HG03175 (cell line): ENCODE data around the gene TRIO.
"Not testable (repeated sequence)": the region's sequence is repeated elsewhere in the genome, so short reads cannot be mapped to it uniquely, and the experiment has no call there.

Experiments
- ATAC-seq: cut with Tn5 transposase; IDR thresholded peaks from one replicate; pipeline ENCODE4 v1.9.1; 2021; ENCODE audit warnings: mild to moderate bottlenecking, moderate library complexity; ENCODE audit not compliant: unreplicated experiment

The TRIO gene

DNA sequence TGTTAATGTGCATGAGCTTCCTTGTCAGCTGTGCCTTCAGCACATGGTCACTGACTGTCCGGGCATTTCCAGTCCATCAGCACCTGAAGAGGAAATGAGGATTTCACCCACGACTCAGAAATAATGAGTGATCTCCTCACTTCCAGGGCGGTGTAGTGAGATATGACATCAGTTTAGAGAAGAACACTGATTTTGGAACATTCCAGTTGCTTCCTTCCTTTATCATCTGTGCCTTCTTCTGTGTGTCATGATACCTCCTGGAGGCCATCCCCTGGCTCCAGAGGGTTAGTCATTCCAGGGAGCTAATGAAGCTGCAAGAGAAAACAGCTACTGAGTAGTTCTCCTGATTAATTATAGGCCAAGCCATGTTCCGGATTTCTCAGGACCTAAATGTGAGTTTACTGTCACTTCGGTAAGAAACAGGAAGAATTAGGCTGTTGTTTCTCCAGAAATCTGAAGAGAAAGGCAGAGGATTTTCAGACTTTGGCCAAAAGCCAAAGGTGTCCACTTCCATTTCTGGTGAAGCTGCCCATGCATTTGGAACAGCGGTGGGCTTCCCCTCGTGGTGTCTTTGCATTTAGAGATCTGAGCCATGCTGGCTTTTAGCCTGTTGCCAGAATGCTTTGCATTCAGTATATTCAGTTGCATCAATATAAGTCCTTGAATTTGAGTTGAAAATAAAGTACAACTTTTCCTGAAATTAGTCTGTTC is 277.1 kb downstream of the TRIO start:
- no peak for ATAC-seq

DNA sequence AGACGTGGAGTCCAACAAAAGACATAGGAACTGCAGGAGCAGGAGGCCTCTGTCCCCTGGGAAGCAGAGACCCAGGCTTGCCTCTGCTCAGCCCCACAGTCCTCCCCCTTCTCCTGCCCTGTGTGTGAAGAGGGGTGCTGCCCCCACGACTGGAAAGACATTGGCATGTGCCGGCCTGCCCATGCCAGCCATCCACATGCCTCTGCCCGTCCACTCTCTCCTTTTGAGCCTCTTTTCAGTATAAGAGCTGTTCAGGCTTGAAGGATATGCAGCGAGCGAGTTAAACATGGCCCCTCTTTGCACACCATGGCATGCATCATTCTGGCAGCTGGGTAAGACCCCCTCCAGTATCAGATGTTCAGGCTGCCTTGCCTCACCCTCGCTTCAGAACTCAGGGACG is 278.7 kb downstream of the TRIO start:
- ATAC-seq, result no peak

DNA sequence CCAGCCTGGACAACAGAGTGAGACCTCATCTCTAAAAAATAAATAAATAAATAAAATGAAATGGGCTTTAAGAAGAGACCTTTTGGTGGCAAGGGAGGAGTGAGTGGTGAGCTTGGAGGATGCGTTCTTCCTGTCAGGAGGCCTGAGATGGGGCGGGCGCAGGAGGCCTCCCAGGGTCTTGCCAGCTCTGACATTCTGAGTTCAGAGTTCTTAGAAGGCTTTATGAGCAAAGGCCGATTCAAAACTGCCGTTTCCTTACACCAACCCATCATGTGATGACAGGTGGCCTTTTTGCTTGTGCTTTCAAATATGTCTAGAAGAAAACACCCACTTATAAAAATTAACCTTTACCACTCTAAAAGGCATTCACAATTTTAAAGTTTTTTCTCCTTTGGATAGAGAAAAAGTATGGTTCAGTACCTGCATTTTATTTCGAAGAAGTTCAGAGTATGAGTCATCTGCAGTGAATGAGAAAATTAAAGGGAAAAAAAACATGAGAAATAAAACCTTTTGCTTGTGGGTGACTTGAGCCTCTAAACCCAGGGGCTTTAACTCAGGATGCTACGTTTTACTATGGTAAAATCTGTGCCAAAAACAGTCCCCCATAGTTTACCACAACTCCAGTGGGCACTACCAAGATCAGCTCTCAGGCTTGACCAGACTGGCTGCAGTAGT is 281.0 kb downstream of the TRIO start:
- ATAC-seq, result no peak

DNA sequence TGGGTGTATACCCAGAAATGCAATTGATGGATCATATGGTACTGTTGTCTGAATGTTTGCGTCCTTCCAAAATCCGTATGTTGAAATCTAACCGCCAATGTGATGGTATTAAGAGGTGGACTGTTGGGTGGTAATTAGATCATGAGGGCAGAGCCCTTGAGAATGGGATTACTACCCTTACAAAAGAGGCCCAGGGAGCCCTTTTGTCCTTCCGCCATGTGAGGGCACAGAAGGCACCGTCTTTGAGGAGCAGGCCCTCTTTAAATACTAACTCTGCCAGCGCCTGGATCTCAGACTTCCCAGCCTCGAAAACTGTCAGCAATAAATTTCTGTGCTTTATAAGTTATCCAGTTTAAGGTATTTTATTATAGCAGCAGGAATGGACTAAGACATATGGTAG is 282.4 kb downstream of the TRIO start:
- no peak for ATAC-seq

DNA sequence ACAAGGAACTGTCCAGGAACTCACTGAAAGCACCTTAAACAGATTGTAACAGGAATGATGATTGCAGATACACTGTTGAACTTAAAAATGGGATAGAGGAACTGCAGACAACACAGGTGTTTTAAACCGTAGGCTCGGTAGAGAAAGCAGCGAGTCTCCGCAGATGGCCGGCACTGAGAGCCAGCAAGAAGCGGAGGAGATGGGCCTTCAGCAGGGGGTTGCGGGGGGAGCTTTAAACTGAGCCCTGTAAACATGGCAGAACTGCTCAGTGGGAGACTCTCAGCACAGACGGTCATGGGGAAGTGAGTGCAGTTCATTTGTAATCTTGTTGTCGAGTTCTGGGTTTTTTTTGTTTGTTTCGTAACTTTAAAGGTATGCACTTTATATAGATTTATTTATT is 283.4 kb downstream of the TRIO start:
- no peak for ATAC-seq

DNA sequence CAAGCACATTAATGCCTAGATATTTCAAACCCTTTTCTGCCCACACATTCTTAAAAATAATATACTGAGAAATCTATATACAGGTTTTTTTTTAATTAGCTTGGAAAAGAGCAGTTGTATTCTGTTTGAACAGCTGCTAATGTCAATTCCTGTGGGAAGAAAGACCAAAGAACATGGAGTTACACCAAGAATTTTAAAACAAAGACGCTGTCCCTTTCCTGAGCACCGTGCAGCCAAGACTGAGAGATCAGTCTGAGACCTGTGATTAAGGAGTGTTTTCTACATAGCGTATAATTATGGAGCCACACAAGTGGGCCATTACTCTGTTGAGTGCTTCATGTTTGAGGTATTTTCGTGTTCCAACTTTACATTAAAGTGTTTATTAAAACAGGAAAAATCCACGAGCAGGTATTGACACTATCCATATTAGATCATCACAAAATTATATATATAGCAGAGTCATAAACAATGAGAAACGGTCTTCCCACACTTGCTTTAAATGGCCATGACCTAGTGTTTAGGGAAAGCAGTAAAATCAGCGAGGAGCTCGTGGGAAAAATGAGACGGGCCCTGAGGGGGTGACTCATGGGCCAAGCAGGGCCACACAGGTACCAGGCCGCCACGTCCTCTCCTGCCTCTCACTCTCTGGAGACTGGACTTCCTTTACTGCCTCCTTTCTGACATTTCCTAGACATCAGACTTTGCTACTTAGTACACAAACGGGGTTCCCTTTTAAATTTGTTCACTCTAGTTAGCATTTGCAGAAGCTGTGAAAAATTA is 285.4 kb downstream of the TRIO start:
- no peak for ATAC-seq

DNA sequence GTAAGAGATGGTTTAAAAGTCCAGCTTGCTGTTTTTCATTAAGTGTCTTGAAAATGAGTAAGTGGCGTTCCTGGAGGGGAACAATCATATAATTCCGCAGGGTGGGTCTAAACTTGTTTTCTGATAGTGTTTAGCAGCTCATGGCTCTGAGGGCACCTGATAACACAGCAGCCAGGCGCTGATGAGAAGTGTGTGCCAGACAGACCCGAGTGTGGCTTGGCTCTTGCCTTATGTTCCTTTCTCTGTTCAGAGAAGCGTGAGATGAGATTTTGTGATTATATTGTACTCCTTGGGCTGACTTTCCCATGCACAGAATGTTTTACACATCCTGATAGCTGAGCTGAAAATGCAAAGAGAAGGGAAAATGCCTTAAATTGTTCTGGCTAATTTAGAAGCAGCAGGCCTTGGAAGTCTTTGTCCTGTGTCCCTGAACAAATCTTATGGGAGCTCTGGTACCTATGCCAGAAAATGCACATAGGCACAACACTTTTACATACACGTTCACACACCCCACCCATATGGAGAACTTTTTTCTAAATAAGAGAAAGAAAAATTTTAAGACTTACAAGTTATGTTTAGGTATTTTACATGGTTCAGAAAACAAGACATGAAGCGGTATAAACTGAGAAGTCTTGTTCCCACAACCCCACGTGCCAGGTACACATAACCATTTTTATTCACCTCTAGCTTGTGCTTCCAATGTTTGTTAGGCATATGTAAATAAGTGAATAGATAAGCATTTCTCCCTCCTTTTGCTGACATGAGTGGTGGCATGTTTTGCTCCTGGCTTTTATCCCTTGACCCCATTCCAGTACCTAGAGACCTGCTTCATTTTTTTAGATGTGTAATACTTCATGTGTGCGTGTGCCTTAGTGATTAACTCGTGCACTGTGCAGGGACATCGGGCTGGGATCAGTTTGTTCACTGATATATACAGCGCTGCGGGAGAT is 286.2 kb downstream of the TRIO start:
- ATAC-seq, result no peak

DNA sequence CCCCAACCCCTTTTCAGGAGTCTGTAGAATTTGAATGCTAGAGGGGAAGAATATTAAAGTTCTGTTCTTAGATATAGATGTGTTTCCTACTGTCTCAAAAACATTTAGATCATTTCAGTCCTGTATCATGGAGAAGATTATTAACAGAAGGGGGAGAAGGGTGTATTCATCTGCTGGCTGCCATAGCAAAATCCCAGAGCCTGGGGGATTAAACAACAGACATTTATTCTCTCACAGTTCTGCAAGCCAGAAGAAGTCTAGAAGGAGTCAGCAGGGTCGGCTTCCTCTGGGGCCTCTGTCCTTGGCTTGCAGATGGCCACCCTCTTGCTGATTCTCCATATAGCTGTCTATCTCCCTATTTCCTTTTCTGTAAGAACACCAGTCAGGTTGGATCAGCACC is 288.4 kb downstream of the TRIO start:
- no peak for ATAC-seq

DNA sequence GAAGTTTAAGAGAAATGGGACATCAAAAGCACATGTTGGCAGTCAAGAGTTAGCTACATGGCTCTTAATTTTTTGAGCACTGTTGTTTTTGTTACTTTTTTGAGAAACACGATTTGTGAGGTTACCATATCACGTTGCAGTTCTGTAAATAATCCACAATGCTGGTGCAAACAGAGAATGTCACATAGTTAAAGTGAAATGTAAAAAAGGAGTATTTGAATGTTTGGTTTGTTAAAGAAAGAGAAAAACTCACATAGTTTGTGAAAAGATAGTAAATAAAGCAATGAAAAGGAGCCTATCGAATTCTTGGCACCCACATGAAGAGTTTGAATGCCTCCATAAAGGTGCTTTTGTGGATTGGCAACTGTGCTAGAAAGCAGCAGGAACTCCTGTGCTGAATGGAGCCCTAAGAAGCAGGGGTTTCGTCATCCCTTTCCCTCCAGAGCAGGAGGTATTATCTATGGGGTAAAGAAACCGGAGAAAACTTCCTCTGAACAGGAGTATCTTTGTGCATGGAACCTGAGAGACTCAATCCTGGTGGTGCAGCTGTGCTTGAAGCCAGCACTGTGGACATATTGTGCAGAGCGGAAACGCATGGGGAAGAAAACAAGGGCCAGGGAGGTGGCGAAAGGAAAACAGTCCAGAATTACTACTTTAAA is 289.9 kb downstream of the TRIO start:
- ATAC-seq, result no peak

DNA sequence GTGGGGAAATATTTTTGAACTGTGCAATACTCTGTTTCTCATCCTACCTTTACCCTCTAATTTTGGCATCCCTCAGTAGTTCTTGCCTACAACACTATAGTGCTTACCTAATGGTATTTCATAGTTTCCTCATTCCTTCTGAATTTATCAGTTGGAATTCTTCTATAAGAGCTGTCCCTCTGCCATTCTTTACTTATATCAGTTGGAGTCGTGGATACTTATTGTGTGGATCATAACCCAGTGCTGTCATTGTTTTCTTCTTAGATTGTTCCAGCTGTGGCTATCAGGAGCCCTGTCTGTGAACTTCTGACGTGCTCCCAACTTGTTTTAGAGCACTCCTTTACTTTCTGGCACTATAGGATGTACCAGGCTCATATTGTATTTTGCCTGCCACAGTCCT is 292.3 kb downstream of the TRIO start:
- ATAC-seq, result no peak

DNA sequence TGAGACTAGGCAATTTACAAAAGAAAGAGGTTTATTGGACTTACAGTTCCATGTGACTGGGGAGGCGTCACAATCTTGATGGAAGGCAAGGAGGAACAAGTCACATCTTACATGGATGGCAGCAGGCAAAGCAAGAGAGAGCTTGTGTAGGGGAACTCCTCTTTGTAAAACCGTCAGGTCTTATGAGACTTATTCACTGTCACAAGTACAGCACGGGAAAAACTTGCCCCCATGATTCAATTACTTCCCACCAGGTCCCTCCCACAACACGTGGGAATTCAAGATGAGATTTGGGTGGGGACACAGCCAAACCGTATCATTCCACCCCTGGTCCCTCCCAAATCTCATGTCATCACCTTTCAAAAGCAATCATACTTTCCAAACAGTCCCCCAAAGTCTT is 293.0 kb downstream of the TRIO start:
- ATAC-seq, result not testable (repeated sequence)

DNA sequence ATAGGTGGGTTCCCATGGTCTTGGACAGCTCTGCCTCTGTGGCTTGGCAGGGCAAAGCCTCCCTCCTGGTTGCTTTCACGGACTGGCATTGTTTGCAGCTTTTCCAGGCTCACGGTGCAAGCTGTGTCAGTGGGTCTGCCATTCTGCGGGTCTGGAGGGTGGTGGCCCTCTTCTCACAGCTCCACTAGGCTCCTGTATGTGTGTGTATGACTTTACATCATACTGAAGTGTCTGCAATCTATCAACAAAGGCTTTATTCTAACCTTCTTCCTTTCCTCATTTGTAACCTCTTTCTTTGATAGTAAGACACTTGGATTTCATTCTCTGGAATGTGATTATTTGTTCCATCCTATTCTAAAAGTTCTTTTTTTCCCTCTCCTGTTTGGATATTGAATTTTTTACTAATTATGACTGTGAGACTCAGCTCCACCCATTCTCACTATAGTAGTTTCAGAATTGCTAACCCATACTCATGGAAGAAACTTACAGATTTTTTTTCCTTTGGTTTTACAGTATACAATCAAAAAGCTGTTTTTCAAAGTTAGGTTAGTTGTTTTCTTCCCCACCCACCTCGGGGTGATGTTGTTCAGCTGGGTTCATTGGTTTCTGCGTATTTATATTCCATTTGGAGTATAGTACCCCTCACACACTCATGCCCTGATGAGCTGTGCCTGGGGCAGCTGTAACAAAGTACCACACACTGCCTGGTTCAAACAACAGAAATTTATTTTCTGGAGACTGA is 293.8 kb downstream of the TRIO start:
- ATAC-seq, result no peak

DNA sequence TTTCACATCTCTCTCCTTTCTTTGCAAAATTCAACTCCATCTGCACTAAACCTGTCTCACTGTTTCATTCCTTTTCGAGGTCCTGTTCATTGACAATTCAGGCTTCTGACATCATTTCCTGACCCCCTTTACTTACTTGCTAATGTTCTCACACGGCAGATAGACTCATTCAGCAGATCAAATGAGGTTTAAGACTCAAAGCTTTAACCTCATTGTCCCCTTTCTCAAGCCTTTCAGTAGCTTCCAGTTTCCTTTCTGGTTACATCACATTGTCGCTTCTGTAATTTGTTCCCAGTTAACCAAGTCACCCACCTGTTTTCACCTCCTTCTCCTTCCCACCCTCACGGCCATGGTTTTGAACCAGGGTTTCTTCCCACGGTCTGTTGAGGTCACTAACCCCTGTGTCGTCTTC is 295.1 kb downstream of the TRIO start:
- ATAC-seq, result no peak

DNA sequence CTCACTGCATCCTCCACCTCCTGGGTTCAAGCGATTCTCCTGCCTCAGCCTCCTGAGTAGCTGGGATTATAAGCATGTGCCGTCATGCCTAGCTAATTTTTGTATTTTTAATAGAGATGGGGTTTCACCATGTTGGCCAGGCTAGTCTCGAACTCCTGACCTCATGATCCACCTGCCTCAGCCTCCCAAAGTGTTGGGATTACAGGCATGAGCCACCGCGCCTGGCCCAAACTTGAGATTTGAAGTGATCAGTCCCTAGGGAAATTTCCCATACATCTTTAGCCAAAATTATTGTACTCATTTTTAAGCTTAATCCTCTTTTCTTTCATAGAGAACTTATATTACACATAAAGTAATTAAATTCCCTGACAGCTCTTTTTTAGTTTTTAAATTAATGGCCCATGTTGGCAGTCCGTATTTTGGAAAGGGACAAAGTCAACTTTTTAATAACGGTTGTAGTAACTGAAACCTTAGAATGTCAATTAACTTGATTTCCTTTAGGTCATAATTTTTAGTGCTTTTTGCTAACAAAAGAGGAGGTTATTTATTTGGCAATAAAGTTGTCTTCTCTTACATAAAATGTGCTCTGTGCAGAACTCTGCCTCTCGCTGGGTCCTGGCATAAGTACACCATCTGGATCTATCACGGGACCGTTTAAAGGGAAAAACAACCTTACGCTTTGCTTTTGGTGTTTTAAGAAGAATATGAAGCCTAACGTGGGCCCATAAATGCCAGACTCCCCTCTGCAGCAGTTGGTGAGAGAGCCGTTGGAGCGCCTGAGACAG is 296.1 kb downstream of the TRIO start:
- ATAC-seq, result no peak

DNA sequence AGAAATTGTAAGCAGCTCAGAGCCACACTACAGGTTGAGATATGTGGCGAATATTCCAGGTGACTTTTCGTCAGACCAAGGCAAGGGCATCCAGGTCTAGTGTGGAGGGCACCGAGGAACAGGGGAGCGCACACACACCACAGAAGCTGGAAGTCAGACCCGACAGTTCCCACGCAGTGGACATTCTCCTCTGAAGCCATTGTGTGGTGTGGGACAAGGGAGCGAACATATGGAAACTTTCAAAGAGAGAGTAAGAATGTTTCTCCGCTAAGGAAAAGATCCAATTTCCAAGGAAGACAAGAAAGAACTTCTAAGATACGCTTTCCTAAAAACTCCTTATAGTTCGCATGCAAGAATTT is 297.1 kb downstream of the TRIO start:
- ATAC-seq, result no peak

DNA sequence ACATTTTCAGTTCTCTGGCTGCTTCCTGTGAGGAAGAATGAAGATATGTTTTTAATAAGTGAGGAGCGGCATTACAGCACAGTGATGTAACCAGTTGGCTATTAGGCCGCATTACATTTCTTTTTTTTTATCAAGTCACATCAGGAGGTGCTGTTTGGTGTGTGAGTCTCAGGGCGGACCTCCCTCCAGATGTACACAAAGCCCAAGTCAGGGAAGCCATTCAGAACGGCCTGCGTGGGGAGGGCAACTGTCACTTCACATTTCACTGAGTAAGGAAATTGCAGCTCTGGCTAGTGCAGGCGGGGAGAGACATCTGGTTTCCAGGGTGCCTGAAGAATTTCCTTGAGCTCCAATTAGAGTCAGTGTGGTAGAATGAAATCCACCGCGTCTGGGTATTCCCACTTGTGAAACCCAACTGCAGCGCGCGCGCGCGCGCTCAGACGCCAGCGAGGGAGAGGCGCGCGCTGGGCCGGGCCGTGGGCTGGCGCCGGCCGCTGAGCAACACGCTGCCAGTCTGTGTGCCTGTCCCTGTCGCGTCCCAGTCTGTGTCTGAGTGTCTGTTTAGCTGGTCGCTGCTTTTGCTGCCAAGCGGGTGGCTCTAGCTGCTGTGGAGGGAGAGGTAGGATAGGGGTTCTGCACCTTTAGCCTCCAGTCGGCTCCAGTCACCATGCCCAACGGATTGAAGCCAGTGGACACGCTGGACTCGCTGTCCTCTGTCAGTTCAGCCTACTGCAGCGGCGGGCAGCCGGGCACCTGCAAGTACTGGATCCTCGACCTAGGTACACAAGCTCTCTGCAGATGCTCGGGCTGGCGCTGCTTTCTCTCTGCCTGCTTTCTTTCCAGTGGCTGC is 297.7 kb downstream of the TRIO start:
- ATAC-seq, result no peak

DNA sequence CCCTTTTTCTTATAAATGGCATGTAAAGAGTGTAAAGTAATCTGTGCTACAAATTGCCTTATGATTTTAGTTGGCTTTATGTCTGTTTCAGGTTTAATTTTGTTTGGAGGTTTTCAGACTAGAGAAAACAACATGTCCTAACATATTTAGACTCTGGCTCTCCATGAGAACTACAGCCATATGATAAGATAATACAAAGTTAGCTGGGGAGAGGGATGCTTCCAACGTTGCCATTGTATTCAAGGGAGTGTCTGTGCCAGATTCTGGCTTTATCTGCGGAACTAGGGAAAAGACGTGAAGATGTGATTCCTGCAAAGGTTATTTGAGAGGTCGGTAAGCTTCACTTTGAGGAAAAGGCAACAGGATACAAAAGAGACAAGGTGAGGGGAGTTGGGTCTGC is 298.5 kb downstream of the TRIO start:
- no peak for ATAC-seq

DNA sequence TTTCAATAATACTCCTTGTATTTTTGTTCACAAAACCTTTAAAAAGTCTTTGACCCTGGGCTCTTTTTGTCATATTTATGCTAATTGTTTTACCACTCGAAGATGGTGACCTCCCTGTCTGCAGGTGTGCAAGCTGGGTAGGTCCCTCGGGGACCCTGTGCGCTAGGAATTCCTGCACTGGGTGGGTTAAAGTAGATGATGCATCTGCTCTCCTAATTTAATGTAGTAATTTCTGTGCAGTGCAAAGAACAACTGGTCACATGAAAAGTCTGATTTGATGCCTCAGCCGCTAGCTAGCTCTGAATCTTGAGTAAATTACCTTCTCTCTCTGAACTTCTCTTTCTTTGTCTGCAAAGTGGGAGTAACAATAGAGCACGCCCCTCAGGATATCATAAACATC is 299.4 kb downstream of the TRIO start:
- no peak for ATAC-seq
